ENCODE measurements around the gene CMTM7.
"Not testable (repeated sequence)": the region's sequence is repeated elsewhere in the genome, so short reads cannot be mapped to it uniquely, and the experiment has no call there.

The CMTM7 gene

DNA sequence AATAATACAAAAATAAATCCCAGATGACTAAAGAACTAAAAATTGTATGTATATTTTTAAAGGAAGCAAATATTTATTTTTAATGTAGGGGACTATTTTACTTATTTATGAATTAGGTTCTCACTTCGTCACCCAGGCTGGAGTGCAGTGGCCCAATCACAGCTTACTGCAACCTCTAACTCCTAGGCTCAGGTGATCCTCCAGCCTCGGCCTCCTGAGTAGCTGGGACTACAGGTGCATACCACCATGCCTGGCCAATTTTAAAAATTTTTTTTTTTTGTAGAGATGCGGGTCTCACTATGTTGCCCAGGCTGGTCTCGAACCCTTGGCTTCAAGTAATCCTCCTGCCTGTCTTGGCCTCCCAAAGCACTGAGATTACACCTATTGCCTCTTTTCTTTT lies 42.6 kb downstream of the CMTM7 start:
- DNase-seq (ENCODE audit: low read depth), result no peak
- TF ChIP-seq, protein P1, sequence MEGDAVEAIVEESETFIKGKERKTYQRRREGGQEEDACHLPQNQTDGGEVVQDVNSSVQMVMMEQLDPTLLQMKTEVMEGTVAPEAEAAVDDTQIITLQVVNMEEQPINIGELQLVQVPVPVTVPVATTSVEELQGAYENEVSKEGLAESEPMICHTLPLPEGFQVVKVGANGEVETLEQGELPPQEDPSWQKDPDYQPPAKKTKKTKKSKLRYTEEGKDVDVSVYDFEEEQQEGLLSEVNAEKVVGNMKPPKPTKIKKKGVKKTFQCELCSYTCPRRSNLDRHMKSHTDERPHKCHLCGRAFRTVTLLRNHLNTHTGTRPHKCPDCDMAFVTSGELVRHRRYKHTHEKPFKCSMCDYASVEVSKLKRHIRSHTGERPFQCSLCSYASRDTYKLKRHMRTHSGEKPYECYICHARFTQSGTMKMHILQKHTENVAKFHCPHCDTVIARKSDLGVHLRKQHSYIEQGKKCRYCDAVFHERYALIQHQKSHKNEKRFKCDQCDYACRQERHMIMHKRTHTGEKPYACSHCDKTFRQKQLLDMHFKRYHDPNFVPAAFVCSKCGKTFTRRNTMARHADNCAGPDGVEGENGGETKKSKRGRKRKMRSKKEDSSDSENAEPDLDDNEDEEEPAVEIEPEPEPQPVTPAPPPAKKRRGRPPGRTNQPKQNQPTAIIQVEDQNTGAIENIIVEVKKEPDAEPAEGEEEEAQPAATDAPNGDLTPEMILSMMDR (IDR thresholded peaks at IDR 0.05; ENCODE audit: low read depth, low read length), result no peak
- TF ChIP-seq POLR2A (IDR thresholded peaks at IDR 0.05; ENCODE audit: extremely low read depth, insufficient read length), result no peak
- no peak for TF ChIP-seq MYC (IDR thresholded peaks at IDR 0.05; ENCODE audit: low read depth, low read length)
- TF ChIP-seq, protein P2, sequence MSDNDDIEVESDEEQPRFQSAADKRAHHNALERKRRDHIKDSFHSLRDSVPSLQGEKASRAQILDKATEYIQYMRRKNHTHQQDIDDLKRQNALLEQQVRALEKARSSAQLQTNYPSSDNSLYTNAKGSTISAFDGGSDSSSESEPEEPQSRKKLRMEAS (IDR thresholded peaks at IDR 0.05; ENCODE audit: low read depth, low read length), result no peak
- no peak overlapping the region for H3K4me3 ChIP-seq (ENCODE audit: low read depth, low read length)

DNA sequence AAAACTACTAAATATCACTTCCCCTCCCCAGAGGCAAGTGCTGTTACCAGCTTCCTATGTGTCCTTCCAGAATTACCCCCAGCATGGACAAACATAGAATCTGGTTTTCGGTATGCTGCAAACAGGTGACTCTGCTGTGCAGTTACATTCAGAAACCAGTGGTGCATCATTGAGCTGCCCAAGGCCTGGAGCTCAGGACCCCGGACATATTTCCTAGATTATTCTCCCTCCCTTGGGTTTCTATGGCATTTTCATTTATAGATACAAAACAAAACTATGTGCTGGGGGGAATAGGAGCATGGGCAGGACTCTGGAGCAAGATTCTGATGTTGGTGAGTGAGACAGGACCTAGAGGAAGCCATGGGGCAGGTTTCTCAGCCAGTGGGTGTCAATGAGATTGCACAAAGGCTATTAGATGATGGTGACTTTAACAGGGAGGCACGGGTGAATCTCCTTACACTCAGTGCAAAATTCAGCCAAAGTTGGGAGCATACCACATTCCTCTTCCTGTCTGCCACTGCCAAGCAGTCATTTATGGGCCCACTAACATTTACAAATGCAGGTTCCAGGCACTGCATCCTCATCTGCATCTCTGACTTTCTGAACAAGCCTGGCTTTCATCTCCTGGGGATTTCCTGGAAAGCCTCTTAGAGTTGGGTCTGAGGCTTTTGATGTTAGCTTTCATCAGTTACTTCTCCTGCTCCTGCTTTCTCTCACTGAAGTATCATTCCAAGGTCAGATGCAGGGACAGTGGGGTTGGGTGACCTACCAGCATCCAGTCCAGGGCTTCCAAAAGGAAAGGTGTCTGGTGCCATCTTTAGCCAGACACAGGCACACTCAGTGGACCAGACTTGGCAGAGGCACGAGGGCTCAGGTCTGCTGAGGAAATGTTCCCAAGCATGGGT lies 44.5 kb downstream of the CMTM7 start:
- no peak overlapping the region for H3K4me3 ChIP-seq (ENCODE audit: low read depth, low read length)
- no peak for DNase-seq (ENCODE audit: low read depth)
- TF ChIP-seq POLR2A (IDR thresholded peaks at IDR 0.05; ENCODE audit: extremely low read depth, insufficient read length) (no peak), MYC (IDR thresholded peaks at IDR 0.05; ENCODE audit: low read depth, low read length) (no peak)
- TF ChIP-seq, protein P1 (IDR thresholded peaks at IDR 0.05; ENCODE audit: low read depth, low read length), result no peak
- TF ChIP-seq, protein P2 (IDR thresholded peaks at IDR 0.05; ENCODE audit: low read depth, low read length), result no peak

DNA sequence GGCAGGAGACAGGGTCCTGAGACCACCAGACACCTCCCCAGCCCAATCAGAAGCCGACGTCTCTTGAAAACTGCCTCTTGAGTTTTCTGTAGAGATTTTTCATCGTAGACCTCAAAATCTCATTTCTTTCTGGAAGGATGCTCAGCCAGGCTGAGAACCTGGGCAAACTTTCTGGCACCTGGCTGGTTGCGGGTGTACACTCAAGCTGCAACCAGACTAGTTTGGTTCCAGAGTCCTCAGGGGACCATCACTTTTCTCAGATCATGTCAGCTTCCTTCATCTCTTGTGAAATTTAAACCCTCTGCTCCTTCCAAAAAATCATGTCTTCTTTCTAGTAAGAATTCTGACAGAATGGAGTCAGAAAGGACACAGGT lies 45.1 kb downstream of the CMTM7 start:
- DNase-seq (ENCODE audit: low read depth), result no peak
- TF ChIP-seq POLR2A (IDR thresholded peaks at IDR 0.05; ENCODE audit: extremely low read depth, insufficient read length) (no peak), MYC (IDR thresholded peaks at IDR 0.05; ENCODE audit: low read depth, low read length) (no peak)
- TF ChIP-seq, protein P1 (IDR thresholded peaks at IDR 0.05; ENCODE audit: low read depth, low read length), result no peak
- TF ChIP-seq, protein P2 (IDR thresholded peaks at IDR 0.05; ENCODE audit: low read depth, low read length), result no peak
- H3K4me3 ChIP-seq (ENCODE audit: low read depth, low read length), result no peak overlapping the region

DNA sequence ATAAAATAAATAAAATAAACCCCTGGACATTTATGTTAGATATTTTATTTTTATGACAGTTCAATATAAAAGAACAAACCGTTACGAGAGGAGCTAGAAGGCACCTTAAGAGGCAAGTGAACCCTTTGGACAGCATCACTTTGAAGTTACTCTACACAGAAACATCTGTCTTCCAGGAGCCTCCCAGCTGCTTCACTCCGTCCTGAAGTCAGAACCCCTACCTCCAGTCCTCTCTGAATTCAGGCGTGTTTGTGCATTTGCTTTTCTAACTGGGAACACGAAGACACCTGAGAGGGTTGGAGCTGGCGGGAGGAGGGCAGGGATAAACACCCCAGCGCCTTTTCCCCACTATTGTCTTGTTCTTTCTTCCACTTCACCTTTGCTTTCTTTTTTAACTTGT lies 46.2 kb downstream of the CMTM7 start:
- TF ChIP-seq, protein P2 (IDR thresholded peaks at IDR 0.05; ENCODE audit: low read depth, low read length), result no peak
- TF ChIP-seq POLR2A (IDR thresholded peaks at IDR 0.05; ENCODE audit: extremely low read depth, insufficient read length) (no peak), MYC (IDR thresholded peaks at IDR 0.05; ENCODE audit: low read depth, low read length) (no peak)
- TF ChIP-seq, protein P1 (IDR thresholded peaks at IDR 0.05; ENCODE audit: low read depth, low read length), result no peak
- H3K4me3 ChIP-seq (ENCODE audit: low read depth, low read length), result no peak overlapping the region
- no peak for DNase-seq (ENCODE audit: low read depth)

DNA sequence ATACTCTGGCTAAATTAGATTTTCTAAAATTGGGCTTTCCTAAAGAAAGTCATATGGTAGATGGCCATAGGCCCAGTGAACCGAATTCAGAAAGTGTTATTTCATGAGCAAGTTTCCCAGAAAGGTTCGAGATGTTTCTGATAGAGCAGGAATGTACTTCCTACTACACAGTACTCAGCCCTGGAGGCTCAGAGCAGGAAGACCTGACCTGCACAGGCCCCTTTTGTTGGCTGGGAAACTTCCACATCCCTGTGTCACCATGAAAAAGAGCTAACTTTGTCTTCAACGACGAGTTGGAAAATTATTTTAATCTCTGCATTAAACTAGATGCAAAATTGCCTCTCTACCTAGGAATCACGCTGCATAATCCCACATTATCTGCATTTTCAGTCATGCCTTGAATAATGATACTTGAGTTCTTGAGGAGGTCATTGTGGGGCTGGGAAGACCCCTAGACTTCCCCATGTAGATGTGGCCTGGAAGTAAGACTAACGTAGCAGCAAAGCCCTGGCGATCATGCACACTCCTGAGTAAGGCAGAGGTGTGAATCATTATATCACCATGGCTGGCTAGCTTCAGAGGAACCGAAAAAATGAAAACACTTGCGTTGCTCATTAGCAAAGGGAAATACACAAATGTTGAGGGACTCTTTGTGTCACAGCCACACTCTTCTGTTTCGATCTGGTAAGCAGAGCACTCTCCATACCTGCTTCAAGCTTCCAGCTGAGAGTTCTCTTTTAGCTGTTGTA lies 47.1 kb downstream of the CMTM7 start:
- no peak overlapping the region for H3K4me3 ChIP-seq (ENCODE audit: low read depth, low read length)
- DNase-seq (ENCODE audit: low read depth), result no peak
- TF ChIP-seq POLR2A (IDR thresholded peaks at IDR 0.05; ENCODE audit: extremely low read depth, insufficient read length), result no peak
- TF ChIP-seq, protein P1 (IDR thresholded peaks at IDR 0.05; ENCODE audit: low read depth, low read length), result no peak
- TF ChIP-seq MYC (IDR thresholded peaks at IDR 0.05; ENCODE audit: low read depth, low read length), result no peak
- TF ChIP-seq, protein P2 (IDR thresholded peaks at IDR 0.05; ENCODE audit: low read depth, low read length), result no peak

DNA sequence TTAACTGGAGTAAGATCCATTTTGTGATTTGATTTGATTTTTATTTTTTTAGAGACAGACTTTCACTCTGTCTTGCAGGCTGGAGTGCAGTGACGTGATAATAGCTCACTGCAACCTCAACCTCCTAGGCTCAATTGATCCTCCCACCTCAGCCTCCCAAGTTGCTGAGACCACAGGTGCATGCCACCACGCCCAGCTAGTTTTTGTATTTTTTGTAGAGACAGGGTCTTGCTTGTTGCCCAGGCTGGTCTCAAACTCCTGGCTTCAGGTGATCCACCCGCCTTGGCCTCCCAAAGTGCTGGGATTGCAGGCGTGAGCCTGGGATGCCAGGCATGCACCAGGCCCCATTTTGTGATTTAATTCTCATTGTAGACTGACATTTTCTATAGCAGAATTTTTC lies 47.8 kb downstream of the CMTM7 start:
- H3K4me3 ChIP-seq (ENCODE audit: low read depth, low read length); DNase-seq (ENCODE audit: low read depth): not testable (repeated sequence)
